ENCODE data around the gene FCN1.

Gene FCN1

DNA sequence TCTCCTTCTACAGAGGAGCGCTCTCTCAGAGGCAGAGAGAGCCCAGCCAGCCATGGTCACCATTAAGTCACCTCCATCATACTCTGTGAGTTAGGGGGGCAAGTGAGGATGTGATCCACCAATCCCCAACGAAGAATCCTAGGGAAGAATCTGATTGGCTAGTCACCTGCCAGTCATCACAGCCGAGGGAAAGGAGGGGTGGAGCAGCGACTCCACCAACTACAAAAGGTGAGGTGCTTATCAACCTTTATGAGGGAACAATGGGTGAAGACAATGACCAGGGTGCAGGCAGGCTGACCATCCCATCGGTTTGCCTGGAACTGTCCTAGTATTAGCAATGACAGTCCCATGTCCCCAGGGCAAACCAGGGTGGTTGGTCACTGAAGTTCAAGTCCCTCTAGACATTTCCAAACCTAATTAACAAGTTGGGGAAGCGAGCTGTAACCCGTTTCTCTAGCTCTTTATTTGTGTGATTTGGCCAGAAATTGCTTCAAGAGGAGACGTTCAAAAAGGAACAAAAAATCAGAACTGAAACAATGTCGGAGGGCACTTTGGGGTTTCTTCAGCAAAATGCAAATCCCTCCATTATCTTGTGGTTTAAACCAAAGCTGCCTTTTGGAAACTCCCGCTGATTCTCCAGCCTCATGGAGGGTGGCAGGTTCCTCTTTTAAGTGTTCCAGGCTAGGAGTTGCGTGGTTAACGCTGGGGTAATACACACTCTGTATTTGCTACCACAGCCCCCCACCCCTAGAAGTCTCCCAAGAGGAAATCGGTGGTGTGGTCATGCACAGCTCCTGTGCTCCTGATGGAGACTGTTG is 18.8 kb upstream of the FCN1 start:
- no peak for DNase-seq

DNA sequence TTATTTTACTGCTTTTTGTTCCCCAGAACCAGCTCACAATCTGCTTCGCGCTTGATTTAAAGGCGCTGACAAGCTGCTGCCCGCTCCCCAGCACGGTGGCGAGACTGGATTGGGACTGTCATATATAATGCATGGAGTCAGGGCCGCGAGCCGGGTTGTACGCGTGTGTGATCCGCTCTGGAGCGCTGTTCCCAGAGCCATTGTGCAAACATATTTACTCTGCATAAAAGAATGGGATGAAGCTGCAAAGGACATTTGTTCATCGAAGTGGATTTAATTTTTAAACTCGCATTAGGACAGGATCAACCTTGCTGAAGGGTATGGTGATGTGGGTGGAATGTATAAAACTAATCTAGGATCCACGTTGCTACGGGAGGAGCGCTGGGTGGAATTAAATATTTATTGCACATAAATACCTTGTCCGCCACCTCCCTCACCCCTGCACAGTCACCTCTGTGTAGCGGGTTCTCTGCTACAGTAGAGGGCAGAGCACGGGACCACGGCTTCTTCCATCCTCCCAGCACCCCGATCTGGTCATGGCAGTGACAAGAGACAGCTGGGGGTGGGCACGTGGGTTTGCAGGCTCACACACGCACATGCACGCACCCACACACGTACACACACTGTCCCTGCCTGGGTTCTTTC is 18.1 kb upstream of the FCN1 start:
- peak; percentile 63 for DNase-seq

DNA sequence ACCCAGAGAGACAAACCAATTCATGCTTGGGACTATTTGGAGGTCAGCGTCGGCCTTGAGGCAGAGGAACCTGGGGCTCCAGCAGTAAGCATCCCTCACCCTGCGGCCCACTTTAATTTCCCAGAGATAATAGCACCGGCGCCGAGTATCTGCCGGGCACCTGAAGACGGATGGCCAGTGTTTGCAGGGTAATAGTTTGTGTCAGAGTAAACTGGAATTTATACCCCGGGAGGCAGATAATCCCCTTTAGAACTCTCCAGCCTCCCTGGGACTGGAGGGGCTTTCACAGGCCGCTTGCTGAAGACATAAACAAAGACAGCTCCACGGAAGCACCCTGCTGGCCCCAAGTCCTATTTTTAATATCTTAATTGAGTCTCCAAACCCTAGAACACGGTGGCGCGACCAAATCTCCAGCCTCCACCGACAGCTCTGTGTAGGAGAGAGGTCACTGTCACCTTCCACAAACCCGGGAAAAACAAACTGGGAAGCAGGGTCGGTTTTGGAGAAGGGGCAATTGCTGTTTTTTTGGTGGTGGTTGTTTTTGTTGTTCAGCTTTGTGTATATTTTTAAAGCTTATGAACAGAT is 17.4 kb upstream of the FCN1 start:
- peak; percentile 86 for DNase-seq

DNA sequence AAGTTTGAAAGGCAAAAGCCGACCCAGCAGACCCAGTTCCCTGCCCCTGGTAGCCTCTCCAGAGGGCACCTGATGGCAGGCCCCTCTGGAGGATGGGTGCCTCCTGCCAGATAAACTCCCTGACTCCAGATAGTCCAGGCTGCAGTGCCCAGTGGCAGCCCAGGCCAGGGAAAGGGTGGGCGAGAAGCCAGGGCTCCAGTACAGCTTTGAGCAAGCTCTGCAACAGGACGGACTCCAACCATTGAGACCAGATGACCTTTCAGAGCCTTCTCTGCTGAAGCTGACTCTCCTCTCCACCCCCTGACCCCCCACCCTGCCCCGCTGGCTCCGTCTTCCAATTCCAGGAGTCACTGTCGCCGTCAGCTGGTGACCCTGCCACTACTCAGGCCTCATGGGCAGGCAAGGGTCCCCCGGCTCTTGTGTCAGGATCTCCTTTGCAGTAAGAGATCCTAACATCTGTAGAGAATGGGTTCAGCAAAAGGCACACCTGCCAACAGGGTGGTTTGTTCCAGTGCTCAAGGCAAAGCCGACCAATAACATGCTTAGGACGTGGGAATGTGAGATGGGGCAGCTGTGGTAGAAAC is 15.5 kb upstream of the FCN1 start:
- DNase-seq: no peak

DNA sequence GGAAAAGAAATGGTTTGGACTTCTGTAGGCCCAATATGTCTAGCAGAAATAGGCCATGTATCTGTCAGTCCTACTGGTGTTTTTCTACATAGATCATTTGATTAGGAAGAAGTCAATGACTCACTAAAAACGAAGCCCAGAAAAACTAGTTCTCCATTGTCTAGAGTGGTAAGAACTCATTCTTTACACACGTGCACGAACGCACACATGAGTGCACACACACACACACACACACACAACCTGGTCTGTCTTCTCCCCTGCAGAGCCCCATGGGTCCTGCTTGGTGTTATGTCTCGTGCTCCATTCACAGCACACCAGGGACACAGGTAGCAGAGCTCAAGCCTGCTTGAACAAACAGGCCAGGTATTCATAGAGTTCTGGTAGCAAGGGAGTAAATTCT is 14.9 kb upstream of the FCN1 start:
- DNase-seq: no peak

DNA sequence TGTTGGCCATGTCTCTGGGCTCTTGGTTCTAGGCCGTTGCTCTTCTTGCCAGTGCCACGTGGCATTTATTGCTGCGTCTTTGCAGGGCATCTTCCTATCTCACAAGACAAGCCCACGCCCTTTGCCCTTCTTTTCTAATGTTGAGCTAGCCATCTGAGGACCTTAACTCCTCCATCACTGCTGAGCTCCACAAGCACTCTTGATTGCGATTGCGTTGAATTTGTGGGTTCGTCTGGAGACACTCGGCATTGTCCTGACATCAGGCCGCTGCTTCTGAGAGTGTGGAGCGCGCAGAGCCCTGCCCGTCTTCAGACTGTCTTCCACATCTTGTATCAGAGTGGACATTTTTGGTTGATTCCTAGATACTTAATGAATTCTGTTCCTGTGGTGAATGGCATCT is 14.5 kb upstream of the FCN1 start:
- DNase-seq: no peak

DNA sequence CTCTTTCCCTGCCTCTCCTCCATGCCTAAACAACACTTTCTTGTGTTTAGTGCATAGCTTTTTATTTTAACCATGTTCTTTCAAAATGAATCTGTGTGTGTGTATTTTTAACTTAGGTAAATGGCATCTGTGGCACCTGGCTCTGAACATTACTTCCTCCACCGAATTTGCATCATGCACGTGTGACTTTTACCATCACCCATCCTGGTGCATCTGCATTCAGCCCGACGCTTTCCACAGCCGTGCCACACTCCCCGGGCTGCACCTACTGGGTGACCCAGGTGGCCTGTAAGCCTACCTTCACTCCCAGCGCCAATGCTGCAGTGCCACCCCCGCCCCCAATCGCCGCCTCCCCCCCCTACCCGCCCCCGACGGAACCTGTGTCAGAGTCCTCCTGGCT is 12.7 kb upstream of the FCN1 start:
- no peak for DNase-seq

DNA sequence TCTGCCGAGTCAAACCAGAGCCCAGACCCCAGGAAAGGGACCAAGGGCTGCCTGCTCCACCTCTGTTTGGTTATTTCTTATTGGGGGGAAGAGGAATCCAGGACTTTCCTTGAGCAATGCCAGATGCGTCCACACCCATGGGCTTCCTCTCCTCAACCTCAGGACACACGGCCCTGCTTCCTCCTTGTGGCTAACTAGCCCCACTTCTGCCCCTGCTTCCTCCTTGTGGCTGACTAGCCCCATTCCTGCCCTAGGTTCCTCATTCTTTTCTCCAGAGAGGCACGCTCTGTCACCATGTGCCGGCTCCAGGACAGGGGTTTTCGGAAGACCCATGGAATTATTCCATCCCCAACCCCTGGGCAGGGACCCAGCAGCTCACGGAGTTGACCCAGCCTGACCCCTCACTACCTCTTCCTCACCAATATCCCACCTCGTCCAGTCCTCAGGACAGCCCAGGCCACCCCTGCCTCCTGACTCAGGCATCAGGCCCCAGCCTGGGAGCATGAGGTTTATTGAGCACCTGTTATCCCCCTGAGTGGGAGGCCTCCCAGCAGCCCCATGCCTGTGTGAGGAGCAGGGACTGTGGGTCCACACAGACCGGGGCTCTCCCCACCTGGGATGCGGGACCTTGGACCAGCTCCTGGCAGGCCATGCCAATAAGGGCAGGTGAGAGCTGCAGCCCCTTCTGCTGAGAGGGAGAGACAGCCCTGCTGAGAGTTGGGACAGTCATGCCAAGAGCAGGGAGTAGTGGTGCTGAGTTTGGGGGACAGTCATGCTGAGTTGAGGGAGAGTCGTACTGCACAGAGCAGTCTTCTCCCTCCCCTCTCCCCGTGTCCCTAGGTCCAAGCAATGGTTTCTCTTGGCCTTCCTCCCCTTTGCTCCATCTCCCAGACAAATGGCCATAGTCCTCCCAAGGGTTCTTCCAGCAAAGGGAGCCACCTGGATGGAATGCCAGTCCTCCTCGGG is 11.8 kb upstream of the FCN1 start:
- no peak for DNase-seq

DNA sequence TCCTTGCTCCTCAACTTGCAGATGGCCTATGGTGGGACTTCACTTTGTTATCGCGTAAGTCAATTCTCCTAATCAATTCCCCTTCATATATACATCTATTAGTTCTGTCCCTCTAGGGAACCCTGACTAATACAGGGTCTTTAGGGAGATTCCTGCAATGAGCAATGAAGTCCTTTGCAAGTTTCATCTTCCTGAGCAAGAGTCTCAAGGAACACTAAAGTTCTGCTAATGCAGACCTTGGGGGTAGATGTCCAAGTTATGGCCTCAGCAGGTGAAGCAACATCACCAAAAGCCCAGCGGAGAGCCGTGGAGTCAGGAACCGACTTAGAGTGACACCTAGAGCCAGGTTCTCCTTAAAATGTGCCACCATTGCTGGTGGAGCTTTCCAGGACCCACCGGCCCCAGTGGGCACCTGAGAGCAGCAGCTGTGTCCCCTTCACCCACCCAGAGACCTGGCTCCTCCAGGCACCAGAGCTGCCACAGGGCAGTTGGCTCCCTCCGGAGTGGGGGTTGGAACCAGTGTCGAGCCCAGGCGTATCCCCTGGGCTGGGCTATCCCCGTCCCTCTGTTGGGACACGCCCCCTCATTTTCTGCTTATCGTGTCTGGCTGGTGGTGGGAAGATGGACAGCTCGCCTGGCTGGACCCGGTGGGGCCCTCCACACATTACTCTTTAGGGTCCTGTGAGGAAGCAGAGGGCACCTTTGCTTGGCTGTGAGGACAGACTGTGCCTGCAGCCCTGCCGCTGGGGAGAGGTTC is 10.9 kb upstream of the FCN1 start:
- DNase-seq: no peak

DNA sequence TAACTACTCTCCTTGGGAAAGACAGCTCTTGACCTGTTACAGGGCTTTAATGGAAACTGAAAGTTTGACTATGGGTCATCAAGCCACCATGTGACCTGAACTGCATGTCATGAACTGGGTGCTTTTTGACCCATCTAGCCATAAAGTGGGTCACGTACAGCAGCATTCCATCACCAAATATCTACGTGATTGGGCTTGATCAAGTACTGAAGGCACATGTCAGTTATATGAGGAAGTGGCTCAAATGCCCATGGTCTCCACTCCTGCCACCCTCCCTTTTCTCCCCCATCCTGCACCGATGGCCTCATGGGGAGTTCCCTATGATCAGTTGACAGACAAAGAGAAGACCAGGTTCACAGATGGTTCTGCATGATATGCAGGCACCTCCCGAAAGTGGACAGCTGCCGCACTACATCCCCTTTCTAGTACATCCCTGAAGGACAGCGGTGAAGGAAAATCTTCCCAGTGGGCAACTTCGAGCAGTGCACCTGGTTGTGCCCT is 7.3 kb upstream of the FCN1 start:
- DNase-seq: no peak

DNA sequence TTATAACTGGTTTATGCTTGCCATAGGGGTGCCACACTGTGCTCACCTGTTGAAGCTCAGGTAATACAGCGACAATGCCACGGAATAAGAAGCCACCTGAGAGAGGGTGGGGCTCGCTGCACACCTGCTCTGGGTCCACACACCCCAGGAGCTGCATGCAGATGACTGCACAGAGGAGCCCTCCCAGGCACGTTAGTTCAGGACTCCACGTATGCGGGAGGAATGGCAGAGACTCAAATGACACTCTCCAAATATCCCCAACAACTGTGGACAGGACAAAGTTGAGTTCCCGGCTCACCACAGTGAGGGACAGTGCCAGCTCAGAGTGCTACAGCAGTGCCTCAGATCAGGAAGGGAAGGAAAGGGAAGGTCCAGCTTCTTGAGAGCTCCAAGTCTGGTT is 5.8 kb upstream of the FCN1 start:
- DNase-seq: no peak

DNA sequence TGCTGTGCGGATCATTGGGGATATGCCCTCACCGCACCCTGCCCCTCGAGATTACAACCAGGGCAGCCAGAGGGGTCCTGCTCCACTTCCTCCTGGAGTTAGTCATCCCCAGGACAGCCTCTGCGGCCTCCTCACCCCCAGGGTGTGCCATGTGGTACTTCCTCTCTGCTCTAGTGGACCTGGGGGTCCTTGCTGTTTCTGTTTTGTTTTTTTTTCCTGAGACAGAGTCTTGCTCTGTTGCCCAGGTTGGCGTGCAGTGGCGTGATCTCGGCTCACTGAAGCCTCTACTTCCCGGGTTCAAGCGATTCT is 5.2 kb upstream of the FCN1 start:
- no peak for DNase-seq

DNA sequence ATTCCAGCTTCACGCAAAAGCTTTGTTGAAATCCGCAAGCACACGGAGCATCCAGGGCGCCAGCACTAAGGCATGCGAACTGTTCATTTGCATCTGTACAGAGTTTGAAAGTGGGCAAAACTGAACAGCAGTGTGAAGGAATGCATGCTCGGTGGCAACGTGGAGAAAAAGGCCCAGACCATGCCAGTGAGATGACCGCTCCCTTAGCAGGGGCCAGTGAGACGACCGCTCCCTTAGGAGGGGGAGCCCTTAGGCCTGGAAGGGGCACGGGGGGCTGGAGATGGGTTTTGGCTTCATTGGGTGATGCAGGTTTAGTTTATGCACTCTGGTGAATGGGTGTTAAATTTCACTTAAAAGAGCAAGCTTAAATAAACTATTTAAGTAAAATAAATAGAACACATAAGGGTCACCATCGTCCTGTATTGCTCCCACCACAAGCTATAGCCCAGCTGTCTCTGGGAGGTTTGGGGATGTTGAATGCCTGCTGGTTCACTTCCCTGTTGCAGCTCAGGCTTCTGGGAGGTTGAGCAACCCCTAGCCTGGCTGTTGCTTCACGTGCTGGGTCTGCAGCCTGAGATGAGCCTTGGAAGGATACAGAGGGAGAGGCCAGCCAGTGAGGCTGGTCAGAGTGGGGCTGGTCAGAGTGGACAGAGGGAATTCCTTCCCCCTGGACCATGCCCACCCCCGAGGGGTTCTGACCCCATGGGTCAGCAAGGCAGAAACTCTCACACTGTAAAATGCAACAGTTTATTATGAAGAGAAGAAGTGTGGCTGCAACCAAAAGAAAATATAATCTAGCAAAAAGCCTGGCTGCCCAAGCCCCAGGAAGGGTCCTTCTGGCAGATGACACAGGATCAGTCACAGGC is 4.6 kb upstream of the FCN1 start:
- DNase-seq: no peak

DNA sequence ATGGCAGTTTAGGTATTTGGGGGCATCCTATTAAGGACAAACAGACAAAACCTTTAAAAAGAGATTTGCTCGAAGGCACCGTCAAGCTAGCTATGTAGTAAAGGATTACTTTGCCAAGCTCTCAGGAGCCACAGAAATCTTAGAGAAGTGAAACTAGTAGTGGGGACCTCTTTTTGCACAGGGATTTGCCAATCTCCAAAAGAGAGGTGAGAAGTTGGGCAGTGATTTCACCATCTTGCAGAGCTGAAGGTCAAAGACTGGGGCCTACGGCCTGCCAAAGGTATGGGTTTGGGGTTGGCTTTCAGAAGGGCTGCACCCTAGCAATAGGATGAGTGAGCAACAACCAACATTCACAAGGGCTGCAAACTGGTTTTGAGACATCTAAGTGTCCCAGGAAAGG is 1.6 kb upstream of the FCN1 start:
- no peak for DNase-seq

DNA sequence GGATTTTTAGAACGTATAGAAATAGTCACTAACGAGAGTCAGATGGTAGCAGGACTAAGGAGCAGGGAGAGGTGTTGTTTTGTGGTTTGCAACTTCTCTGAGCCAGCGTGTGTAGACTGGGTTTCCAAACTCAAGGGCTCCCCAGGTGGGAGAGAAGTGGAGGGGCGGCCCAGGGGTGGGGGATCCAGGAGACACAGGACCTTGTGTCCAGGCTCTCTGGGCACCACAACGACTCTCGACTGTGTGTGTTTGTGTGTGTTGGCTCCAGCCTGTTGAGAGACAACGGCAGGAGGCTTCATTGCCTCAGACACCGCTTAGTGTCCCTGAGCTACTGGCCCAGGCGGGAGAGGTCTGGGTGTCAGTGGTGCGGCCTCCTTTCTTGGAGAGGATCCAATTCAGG is 934 bp upstream of the FCN1 start:
- no peak for DNase-seq

DNA sequence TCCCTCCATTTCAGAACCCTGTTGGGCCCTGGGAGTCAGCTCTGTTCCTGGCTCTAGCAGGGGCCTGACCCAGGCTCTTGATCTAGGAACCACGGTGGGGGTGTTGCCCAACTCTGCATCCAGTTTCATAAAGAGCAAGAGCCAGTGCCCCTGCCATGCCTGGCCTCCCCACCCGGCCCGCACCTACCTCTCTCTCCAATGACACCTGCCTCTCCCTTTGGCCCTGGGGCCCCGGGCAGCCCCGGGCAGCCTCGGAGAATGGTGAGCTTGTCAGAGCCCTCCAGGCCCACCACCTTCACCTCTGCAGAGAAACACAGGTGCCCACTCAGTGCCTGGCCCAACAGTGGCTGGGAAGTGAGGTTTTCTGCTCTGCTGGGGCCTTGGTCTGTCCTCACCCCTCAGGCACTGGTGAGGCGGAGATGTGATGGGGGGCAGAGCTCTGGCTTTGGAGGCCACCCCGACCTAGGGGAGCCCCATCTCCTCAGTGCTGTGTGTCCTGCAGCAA is 1.5 kb downstream of the FCN1 start:
- no peak for DNase-seq

DNA sequence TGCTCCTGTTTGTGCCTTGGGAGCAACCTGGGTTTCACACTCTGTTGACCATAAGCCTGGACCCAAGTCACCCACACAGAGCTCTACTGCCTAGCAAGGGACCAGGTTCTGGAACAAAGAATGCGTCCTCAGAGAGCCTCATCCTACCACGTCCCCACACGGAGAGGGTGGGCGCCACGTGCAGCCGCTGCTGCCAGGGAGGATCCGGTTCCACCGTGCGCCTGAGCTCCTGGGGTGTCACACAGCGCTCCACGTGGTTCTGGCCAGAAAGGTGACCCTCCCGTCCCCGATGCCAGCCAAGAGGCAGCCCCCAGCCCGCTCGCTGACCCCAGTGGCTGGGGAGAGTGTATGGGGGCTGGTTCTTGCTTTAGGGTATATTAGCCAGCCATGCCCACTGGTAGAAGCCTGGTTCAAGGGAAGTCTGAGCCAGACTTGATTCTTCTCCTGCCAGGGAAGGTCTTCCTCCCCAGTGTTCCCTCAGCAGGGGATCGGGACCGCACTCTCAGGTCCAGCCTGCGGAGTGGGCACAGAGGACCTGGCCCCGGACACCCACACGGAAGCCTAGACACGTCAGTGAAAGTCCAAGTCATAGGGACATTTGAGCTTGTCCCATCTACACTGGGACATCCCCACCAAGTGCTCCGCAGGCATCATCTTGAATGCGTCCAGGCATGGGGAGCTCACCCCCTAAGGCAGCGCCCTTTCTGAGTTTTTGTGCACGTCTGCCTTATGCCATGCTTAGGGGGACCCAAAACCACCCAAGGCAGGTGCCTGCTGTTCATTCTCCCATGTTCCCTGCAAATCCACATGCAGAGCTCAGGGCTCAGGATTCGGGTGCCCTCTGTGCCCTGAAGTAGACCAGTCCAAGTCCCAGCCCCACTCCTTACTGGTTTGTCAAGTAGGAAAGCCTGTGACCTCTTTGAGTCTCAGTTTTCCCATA is 2.4 kb downstream of the FCN1 start:
- no peak for DNase-seq

DNA sequence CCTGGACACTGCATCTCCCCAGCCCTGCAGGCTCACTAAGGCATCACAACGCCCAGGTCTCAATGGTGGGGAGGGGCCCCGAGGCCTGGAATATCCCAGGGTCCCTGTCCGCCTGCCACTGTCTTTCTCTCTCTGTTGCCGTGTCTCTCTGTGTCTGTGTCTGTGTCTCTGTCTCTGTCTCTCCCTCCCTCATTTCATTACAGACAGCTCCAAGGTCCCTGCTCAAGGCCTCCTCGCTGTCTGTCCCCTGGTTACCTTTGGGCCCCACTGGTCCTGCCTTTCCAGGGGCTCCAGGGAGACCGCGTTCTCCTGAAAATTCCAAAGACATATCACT is 3.2 kb downstream of the FCN1 start:
- no peak for DNase-seq

DNA sequence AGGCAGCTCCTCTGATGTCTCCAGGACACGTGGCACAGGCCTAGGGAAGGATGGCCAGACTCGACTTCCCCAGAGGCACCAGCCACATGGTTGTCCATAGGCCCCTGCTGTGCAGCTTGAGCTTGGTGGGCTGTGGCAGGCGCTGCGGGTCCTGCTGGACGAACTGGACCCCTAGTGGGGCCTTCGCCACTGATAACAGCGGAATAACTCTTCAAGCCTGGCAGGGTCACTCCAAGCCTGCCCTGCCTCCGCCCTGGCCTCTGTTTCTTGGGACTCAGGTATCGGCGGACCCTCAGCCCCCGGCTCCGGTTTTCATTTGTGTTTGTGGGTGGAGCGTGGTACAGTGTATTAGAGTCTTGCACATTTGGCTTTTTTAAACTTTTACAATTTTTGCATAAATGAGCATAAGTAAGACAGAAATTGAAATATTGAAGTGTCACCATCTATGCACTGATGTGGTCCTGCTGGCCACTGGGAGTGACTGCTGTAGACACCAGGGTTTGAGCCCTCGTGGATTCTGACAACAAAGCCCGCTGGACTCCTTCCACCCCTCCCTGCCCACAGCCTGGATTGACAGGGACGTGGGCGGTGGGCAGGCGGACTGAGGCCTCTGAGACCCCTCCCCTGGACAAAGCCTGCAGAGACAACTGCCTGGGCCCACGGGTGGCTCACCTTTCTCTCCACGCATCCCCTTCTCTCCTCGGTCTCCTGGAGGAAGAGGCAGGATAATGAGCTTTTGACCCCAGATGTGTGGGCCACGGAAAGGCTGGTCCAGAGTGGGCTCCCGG is 3.8 kb downstream of the FCN1 start:
- DNase-seq: no peak
